Parathyroid adenoma (tissue), 2 donors: ENCODE measurements around the gene FAIM2.

Source experiments
- H2AFZ ChIP-seq: fragments of 300-600 bp; sonication (generic); one replicate; pipeline ENCODE4 v1.7.0; 2017; ENCODE audit warnings: antibody characterized with exemption, mild to moderate bottlenecking
- H3K27ac ChIP-seq: fragments of 300-600 bp; sonication (generic); one replicate; pipeline ENCODE4 v1.7.0; 2017
- H3K27me3 ChIP-seq: fragments of 300-600 bp; sonication (generic); one replicate; pipeline ENCODE4 v1.7.0; 2017; ENCODE audit warnings: low read length; ENCODE audit not compliant: control insufficient read depth, insufficient read depth
- H3K36me3 ChIP-seq: fragments of 300-600 bp; sonication (generic); one replicate; pipeline ENCODE4 v1.7.0; 2017; ENCODE audit warnings: low read length; ENCODE audit not compliant: control insufficient read depth, insufficient read depth
- H3K4me1 ChIP-seq: fragments of 300-600 bp; sonication (generic); one replicate; pipeline ENCODE4 v1.7.0; 2017; ENCODE audit warnings: control low read depth
- H3K4me2 ChIP-seq: fragments of 300-600 bp; sonication (generic); one replicate; pipeline ENCODE4 v1.7.0; 2017; ENCODE audit warnings: low read length
- H3K4me3 ChIP-seq: fragments of 300-600 bp; sonication (generic); one replicate; pipeline ENCODE4 v1.7.0; 2017; ENCODE audit warnings: low read depth, low read length
- H3K79me2 ChIP-seq: fragments of 300-600 bp; sonication (generic); one replicate; pipeline ENCODE4 v1.7.0; 2017; ENCODE audit warnings: control low read depth
- H3K9ac ChIP-seq: fragments of 300-600 bp; sonication (generic); one replicate; pipeline ENCODE4 v1.7.0; 2017; ENCODE audit warnings: mild to moderate bottlenecking
- H3K9me3 ChIP-seq: fragments of 300-600 bp; sonication (generic); one replicate; pipeline ENCODE4 v1.7.0; 2017; ENCODE audit warnings: low read length; ENCODE audit not compliant: control insufficient read depth
- TF ChIP-seq, protein P1 (sequence below): fragments of 300-600 bp; sonication (generic); IDR thresholded peaks from one replicate; pipeline ENCODE4 v1.7.0; 2017; ENCODE audit warnings: antibody characterized with exemption, mild to moderate bottlenecking
- donor health status: primary hyperparathyroidism.

The FAIM2 gene

DNA sequence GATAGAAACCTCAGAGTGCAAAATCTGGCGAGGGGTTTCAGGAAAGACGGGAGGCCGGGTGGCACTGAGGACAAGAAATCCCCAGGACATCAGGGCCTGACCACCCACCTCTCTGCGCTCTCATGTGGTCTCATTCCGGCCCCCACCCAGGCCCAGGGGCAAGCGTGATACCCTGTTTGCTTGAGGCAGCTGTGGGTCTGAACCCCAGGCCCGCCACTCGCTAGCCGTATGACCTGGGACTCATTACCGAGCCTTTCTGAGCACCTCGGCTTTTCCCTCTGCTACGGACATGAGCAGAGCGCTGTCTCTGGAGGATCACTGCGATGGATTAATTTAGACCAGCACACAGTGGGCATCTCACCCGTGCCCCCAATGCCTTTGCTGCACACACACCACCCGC is 35.3 kb downstream of the FAIM2 start:
- TF ChIP-seq, protein P1, sequence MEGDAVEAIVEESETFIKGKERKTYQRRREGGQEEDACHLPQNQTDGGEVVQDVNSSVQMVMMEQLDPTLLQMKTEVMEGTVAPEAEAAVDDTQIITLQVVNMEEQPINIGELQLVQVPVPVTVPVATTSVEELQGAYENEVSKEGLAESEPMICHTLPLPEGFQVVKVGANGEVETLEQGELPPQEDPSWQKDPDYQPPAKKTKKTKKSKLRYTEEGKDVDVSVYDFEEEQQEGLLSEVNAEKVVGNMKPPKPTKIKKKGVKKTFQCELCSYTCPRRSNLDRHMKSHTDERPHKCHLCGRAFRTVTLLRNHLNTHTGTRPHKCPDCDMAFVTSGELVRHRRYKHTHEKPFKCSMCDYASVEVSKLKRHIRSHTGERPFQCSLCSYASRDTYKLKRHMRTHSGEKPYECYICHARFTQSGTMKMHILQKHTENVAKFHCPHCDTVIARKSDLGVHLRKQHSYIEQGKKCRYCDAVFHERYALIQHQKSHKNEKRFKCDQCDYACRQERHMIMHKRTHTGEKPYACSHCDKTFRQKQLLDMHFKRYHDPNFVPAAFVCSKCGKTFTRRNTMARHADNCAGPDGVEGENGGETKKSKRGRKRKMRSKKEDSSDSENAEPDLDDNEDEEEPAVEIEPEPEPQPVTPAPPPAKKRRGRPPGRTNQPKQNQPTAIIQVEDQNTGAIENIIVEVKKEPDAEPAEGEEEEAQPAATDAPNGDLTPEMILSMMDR = no peak
- Histone ChIP-seq H3K9ac (peak overlapping the region; percentile 23), H3K27me3 (no peaks in the 10 kb centered on the region), H2AFZ (peak overlapping the region; percentile 61), H3K4me3 (peak overlapping the region; percentile 37), H3K9me3 (no peaks in the 10 kb centered on the region), H3K27ac (peak overlapping the region; percentile 99), H3K4me1 (peaks cover 71% of the 10 kb centered on the region), H3K79me2 (no peaks in the 10 kb centered on the region), H3K36me3 (no peaks in the 10 kb centered on the region), H3K4me2 (peak overlapping the region; percentile 54)

DNA sequence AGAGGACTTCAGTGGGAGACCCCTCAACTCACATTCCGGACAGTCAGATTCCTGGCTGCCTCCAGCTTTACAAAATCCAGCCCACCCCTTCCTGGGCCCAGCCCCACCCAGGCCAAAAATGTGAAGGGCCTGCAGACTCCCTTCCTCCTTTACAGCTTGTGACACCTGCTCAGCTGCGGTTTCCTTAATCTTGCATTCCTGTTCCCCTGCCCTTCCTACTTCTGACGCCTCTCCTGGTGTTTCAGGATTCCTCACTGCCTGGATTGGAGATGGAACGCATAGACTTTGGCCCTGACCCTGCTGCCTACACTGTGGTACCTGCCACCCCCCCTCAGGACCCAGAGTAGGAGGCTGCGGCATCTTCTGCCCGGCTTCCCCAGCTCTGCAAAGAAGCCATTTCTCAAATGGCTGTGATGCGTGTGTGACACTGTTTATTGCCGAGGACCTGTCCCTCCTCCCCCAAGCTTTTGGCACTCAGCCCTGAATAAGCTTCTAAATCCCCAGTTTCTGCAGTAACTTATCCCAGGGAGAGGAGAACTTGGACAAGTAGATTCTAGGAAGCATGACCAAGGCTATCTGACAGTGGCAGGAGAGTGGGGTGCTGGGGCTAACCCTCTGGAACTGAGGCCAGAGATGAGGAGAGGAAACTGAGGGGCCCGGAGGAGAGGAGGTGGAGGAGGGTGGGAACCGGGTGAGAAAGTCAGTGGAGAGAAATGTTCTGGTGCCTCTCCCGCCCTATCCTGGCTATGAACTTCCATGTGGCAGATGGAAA is 35.9 kb downstream of the FAIM2 start:
- Histone ChIP-seq H3K36me3 (no peaks in the 10 kb centered on the region), H3K4me1 (peaks cover 64% of the 10 kb centered on the region), H3K9ac (peak overlapping the region; percentile 23), H3K9me3 (no peaks in the 10 kb centered on the region), H3K27ac (peak overlapping the region; percentile 99), H3K79me2 (no peaks in the 10 kb centered on the region), H3K4me3 (no peak overlapping the region), H3K4me2 (peak overlapping the region; percentile 54), H2AFZ (peak overlapping the region; percentile 61), H3K27me3 (no peaks in the 10 kb centered on the region)
- TF ChIP-seq, protein P1 = no peak

DNA sequence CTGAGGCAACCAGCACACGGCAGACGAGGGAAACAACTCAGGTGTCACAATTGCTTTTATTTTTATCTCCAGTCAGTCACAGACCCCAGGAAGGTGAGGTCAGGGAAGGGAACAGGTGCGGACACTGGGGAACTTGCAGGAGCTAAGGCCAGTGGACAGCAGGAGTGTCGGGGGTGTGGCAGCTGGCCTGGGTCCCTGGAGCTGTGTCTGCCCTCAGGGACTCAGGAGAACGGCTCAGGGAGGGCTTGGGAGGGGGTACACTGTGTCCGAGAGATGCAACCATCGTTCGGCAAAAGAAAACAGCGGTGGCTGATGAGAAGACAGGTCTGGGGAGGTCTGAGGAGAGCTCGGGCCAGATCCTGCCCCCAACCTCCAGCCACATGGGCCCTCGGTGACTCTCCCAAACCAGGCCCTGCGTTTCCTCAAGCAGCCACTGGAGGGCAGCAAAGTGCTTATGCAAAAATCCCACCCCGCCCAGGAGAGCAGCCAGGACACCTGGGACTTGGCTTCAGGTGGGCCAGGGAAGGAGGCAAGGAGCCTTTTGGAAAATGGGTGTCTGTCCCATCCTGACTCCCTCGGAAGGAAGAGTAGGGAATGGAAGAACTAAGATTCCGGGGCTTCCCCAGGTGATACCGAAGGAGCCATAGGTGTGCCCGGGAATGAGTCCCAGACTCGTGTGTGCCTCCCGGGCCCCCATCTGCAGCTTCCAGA is 36.7 kb downstream of the FAIM2 start:
- H3K4me3 ChIP-seq = no peak overlapping the region
- H3K4me1 ChIP-seq = peaks cover 57% of the 10 kb centered on the region
- TF ChIP-seq, protein P1 = peak; percentile 99
- H3K9ac ChIP-seq = no peak overlapping the region
- peak overlapping the region; percentile 61 for H2AFZ ChIP-seq
- no peaks in the 10 kb centered on the region for H3K9me3 ChIP-seq
- H3K79me2 ChIP-seq = no peaks in the 10 kb centered on the region
- H3K36me3 ChIP-seq = no peaks in the 10 kb centered on the region
- peak overlapping the region; percentile 99 for H3K27ac ChIP-seq
- peak overlapping the region; percentile 21 for H3K4me2 ChIP-seq
- no peaks in the 10 kb centered on the region for H3K27me3 ChIP-seq

DNA sequence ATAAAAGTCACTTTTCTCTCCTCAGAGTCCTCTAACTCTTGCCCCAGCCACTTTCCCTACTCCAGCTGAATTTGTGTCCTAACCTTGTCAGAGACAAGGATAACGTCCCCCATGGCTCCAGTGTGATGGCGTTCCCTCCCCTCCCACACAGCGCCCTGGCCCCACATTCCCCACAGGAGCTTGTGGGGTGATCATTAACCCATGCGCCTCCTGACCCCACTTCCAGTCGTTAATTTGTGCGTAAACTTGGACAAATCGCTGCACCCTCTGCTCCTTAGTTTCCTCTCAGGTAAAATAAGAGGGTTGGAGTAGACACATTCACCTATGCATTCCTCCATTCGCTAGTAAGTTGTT is 37.9 kb downstream of the FAIM2 start:
- H3K27ac ChIP-seq = no peak overlapping the region
- H3K4me1 ChIP-seq = peaks cover 44% of the 10 kb centered on the region
- no peaks in the 10 kb centered on the region for H3K27me3 ChIP-seq
- no peak overlapping the region for H3K4me2 ChIP-seq
- H2AFZ ChIP-seq = no peak overlapping the region
- H3K9ac ChIP-seq = no peak overlapping the region
- H3K36me3 ChIP-seq = no peaks in the 10 kb centered on the region
- no peaks in the 10 kb centered on the region for H3K79me2 ChIP-seq
- TF ChIP-seq, protein P1 = no peak
- no peak overlapping the region for H3K4me3 ChIP-seq
- no peaks in the 10 kb centered on the region for H3K9me3 ChIP-seq
